Stomach (tissue), 4 donors: ENCODE data around the gene EFCAB10.

ENCODE experiments used
- CTCF ChIP-seq, 7 experiments: fragments of 450-650 bp in 4 of 7; fragments of 200-600 bp in 3 of 7; sonication (generic) in 3 of 7; IDR thresholded peaks; one replicate each; pipeline ENCODE4 v1.5.1; 2016 to 2019; ENCODE audit warnings: antibody characterized with exemption in 7 of 7, control low read depth in 2 of 7, mild to moderate bottlenecking in 1 of 7
- EP300 ChIP-seq: sonication (generic); formaldehyde crosslinking; IDR thresholded peaks from one replicate; pipeline ENCODE4 v1.6.1; 2017; ENCODE audit warnings: antibody characterized with exemption
- POLR2A ChIP-seq, 4 donors: fragments of 450-650 bp; IDR thresholded peaks; one replicate each; pipeline ENCODE4 v1.6.1; 2016; ENCODE audit warnings: antibody characterized with exemption in 4 of 4, control low read depth in 2 of 4, mild to moderate bottlenecking in 1 of 4, moderate library complexity in 1 of 4
- POLR2AphosphoS5 ChIP-seq, 3 donors: sonication (generic); formaldehyde crosslinking; IDR thresholded peaks; one replicate each; pipeline ENCODE4 v1.6.1; 2016; ENCODE audit warnings: antibody characterized with exemption in 3 of 3

- no peak for TF ChIP-seq CTCF (IDR thresholded peaks at IDR 0.05)
- no peak for TF ChIP-seq EP300
- TF ChIP-seq POLR2A (IDR thresholded peaks at IDR 0.05): no peak
- no peak for TF ChIP-seq POLR2AphosphoS5 (IDR thresholded peaks at IDR 0.05)
Observed at GRCh38 chr7:105585850-105586500, 4.7 kb upstream of the EFCAB10 start.
